Subcutaneous abdominal adipose tissue (tissue), 5 donors: Measurements from ENCODE around the gene DENND6B.

ENCODE experiments used
- H3K27ac ChIP-seq: one replicate; pipeline ENCODE4 v1.7.0; 2013; ENCODE audit warnings: low read depth, mild to moderate bottlenecking, inconsistent platforms, low read length, moderate library complexity
- H3K27me3 ChIP-seq, 5 donors: one replicate each; pipeline ENCODE4 v1.7.0; 2013; ENCODE audit warnings: low read length in 5 of 5, inconsistent platforms in 1 of 5; ENCODE audit not compliant: control insufficient read depth in 5 of 5, insufficient read depth in 4 of 5
- H3K36me3 ChIP-seq, 5 donors: one replicate each; pipeline ENCODE4 v1.7.0; 2013; ENCODE audit warnings: low read length in 5 of 5; ENCODE audit not compliant: control insufficient read depth in 5 of 5, insufficient read depth in 5 of 5
- H3K4me1 ChIP-seq, 5 donors: one replicate each; pipeline ENCODE4 v1.7.0; 2013; ENCODE audit warnings: low read length in 5 of 5, mild to moderate bottlenecking in 3 of 5, moderate library complexity in 1 of 5; ENCODE audit not compliant: control insufficient read depth in 5 of 5, insufficient read depth in 5 of 5
- H3K4me3 ChIP-seq, 5 donors: one replicate each; pipeline ENCODE4 v1.7.0; 2013; ENCODE audit warnings: low read length in 5 of 5, low read depth in 1 of 5
- H3K9ac ChIP-seq, 5 donors: one replicate each; pipeline ENCODE4 v1.7.0; 2013; ENCODE audit warnings: low read length in 5 of 5, mild to moderate bottlenecking in 4 of 5, moderate library complexity in 3 of 5
- H3K9me3 ChIP-seq, 5 donors: one replicate each; pipeline ENCODE4 v1.7.0; 2013; ENCODE audit warnings: low read length in 5 of 5; ENCODE audit not compliant: control insufficient read depth in 5 of 5
- donor health status: healthy.
- donor health status: healthy.
- donor health status: healthy.
- donor health status: healthy.
- donor health status: healthy.

DENND6B gene

DNA sequence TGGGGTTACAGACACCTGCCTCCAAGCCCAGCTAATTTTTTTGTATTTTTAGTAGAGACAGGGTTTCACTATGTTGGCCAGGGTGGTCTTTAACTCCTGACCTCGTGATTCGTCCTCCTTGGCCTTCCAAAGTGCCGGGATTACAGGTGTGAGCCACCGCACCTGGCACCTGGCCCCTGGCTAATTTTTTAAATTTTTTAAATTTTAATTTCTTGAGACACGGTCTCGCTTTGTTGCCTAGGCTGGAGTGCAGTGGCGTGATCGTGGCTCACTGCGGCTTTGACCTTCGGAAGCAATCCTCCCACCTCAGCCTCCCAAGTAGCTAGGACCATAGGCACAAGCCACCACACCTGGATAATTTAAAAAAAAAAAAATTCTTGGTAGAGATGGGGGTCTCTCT, 30.9 kb upstream of the DENND6B start:
- peaks cover 0 to 6% (median 0%) of the 10 kb centered on the region in 5 donors for H3K4me1 ChIP-seq
- peaks cover 0 to 23% (median 17%) of the 10 kb centered on the region in 5 donors for H3K36me3 ChIP-seq
- H3K27me3 ChIP-seq = no peaks in the 10 kb centered on the region

DNA sequence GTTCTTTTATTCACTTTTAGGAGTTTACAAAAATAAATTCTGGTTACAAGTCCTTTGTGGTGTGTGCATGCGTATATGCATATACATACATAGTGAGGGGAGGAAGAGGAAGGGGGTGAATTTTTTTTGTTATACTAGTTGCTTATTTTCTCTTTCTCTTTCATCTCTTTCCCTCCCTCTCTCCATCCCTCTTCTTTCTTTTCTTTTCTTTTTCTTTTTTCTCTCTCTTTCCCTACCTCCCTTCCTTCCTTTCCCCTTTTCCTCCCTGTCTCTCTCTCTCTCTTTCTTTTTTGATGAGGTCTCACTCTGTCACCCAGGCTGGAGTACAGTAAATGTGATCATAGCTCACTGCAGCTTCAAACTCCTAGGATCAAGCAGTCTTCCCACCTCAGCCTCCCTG, 30.4 kb upstream of the DENND6B start:
- Histone ChIP-seq H3K27me3 (no peaks in the 10 kb centered on the region), H3K4me1 (peaks cover 0 to 5% (median 0%) of the 10 kb centered on the region in 5 donors), H3K27ac (no peak overlapping the region), H3K9ac (no peak overlapping the region), H3K36me3 (peaks cover 0 to 27% (median 19%) of the 10 kb centered on the region in 5 donors), H3K9me3 (no peaks in the 10 kb centered on the region), H3K4me3 (no peak overlapping the region)

More for the DNA sequence above, 30.9 kb upstream of the DENND6B start:
- Histone ChIP-seq H3K9ac (no peak overlapping the region), H3K27ac (no peak overlapping the region), H3K9me3 (no peaks in the 10 kb centered on the region), H3K4me3 (no peak overlapping the region)

DNA sequence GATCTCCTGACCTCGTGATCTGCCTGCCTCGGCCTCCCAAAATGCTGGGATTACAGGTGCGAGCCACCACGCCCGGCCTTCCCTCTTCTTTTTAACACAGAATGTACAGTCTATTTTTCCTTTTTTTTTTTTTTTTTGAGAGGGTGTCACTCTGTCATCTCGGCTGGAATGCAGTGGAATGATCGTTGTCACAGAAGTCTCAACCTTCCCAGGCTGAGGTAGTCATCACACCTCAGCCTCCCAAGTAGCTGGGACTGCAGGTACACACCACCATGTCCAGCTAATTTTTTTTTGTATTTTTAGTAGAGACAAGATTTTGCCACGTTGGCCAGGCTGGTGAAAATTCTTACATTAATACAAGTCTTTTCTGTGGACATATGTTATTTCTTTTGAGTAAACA, 29.4 kb upstream of the DENND6B start:
- Histone ChIP-seq H3K9me3 (no peaks in the 10 kb centered on the region), H3K36me3 (peaks cover 0 to 24% (median 12%) of the 10 kb centered on the region in 5 donors), H3K27me3 (no peaks in the 10 kb centered on the region), H3K4me1 (no peaks in the 10 kb centered on the region), H3K27ac (no peak overlapping the region), H3K9ac (no peak overlapping the region), H3K4me3 (no peak overlapping the region)

DNA sequence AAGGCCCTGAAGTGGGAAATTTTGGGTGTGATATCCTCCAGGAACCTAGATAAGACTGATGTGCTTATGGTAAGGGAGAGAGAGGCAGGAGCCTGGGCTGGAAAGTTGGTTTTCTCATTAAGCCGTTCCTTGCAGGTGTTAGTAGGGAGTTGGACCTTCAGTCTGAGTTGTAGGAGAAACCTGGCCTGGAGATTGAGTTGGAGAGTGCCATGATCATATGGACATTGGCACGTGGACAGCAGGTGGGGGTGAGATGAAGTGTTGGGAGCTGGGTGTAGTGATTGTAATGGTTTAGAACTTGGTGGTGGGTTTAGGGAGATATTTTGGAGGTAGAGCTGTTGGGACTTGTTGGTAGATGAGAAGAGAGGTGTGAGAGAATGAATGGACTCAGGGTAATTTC, 21.2 kb upstream of the DENND6B start:
- H3K9me3 ChIP-seq = no peaks in the 10 kb centered on the region
- H3K27me3 ChIP-seq = no peaks in the 10 kb centered on the region
- no peak overlapping the region for H3K4me3 ChIP-seq
- H3K27ac ChIP-seq = no peak overlapping the region
- peaks cover 0 to 12% (median 5%) of the 10 kb centered on the region in 5 donors for H3K36me3 ChIP-seq
- no peak overlapping the region for H3K9ac ChIP-seq
- H3K4me1 ChIP-seq = peaks cover 0 to 17% (median 16%) of the 10 kb centered on the region in 5 donors

DNA sequence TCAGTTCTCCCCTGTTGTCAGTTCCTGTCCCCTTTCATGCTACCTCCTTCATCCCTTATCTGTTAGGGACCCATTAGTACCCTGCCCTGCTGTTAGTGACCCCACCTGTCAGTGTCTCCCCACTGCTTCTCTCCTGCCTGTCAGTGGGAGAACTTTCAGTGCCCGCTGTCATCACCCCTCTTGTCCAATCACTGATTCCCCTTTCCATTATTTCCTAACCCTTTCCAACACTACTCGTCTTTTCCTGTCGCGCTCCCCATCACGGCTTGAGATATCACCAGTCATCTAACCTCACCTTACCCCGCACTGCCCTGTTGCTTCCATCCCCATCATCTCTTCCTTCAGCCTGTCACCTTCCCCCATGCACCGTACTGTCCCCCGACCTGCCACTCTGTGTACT, 20.3 kb upstream of the DENND6B start:
- no peak overlapping the region for H3K27ac ChIP-seq
- no peaks in the 10 kb centered on the region for H3K9me3 ChIP-seq
- H3K9ac ChIP-seq = peak overlapping the region in 2 of 5 donors; percentile 11 to 21
- H3K4me1 ChIP-seq = peaks cover 0 to 24% (median 23%) of the 10 kb centered on the region in 5 donors
- no peak overlapping the region for H3K4me3 ChIP-seq
- H3K27me3 ChIP-seq = no peaks in the 10 kb centered on the region
- peaks cover 0 to 4% (median 0%) of the 10 kb centered on the region in 5 donors for H3K36me3 ChIP-seq

DNA sequence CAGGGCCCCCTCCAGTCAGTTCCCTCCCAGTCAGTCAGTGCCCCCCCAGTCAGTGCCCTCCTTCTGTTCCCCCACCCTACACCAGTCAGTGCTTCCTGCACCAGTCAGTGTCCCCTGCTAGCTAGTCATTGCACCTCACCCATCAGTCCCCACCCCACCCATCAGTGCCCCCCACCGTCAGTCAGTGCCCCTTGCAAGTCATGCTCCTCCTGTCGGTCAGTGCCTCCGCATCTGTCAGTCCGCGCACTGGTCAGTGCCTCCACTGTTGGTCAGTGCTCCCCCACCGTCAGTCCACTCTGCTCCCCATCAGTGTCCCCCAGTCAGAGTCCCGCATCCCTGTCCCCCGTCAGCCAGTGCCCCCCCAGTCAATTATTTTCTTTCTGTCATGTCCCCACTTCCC, 19.7 kb upstream of the DENND6B start:
- H3K27ac ChIP-seq = no peak overlapping the region
- H3K36me3 ChIP-seq = peaks cover 0 to 1% (median 0%) of the 10 kb centered on the region in 5 donors
- H3K4me1 ChIP-seq = peaks cover 0 to 28% (median 26%) of the 10 kb centered on the region in 5 donors
- peak overlapping the region in 1 of 5 donors; percentile 4 for H3K4me3 ChIP-seq
- H3K9me3 ChIP-seq = no peaks in the 10 kb centered on the region
- no peaks in the 10 kb centered on the region for H3K27me3 ChIP-seq
- peak overlapping the region in 1 of 5 donors; percentile 11 for H3K9ac ChIP-seq

DNA sequence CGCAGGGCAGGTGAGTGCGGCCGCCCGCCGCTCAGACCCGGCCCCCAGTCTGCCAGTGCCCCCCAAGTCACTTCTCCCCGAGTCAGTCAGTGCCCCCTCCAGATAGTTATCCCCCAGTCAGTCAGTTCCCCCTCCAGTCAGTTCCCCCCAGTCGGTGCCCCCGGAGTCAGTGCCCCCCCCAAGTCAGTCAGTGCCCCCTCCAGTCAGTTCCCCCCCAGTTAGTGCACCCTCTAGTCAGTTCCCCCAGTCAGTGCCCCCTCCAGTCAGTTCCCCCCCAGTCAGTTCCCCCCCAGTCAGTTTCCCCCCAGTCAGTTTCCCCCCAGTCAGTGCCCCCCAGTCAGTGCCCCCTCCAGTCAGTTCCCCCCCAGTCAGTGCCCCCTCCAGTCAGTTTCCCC, 16.7 kb upstream of the DENND6B start:
- peak overlapping the region; percentile 23 for H3K27ac ChIP-seq
- H3K27me3 ChIP-seq = no peaks in the 10 kb centered on the region
- peaks cover 0 to 28% (median 26%) of the 10 kb centered on the region in 5 donors for H3K4me1 ChIP-seq
- H3K9me3 ChIP-seq = no peaks in the 10 kb centered on the region
- H3K9ac ChIP-seq = peak overlapping the region in 4 of 5 donors; percentile 78 to 96 (median 86)
- H3K36me3 ChIP-seq = no peaks in the 10 kb centered on the region
- peak overlapping the region; percentile 50 to 81 (median 73) for H3K4me3 ChIP-seq

DNA sequence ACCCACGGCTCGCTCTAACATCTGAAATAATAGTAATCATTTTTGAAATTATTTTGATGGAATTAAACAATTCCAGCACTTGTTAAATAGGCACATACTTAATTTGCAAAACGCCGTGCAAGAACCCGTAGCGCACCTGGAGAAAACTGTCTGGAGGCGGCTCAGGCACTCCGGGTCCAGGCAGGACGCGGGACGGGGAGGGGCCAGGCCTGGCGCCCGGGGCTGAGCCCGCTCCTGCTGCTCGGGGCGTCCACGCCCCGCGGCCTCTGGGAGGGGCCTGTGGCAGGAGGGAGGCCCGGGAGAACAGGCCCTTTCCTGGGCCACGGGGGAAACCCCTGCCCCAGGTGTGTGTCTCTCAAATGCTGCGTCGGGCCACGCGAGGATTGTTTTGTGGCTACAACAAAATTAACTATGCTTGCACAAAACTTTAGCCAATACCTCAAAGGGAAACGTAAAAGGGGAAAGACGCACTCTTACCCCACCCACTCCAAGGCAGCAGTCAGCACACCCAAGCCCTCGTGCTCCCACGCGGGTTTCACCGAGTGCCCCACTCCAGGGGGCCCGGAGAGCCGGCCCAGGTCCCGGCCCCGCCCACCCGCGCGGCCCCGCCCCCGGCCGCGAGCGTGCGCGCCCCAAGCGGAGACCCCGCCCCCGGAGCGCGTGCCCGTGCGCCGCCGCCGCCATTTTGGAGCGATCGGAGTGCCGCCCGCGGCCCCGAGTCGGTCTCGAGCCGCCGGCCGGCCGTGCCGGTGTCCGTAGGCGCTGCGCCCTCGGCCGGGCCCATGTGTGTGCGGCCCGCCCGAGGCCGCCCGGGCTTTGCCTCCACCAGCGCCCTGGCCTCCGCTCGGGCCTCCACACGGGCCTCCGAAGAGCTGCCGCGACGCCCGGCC, 16.1 kb upstream of the DENND6B start, which contains the start of gene PPP6R2:
Gene PPP6R2, plus strand, starts transcription at position 677 of the 890 bp plus-strand sequence. CDS start 50,582 bp downstream, outside the sequence.
- Histone ChIP-seq H3K9ac (peak within 1 kb of the TSS in 4 of 5 donors; percentile 78 to 96 (median 86)), H3K36me3 (no peaks in the 10 kb centered on the region), H3K27me3 (no peaks in the 10 kb centered on the region), H3K4me1 (peaks cover 0 to 28% (median 24%) of the 10 kb centered on the region in 5 donors), H3K4me3 (peak within 1 kb of the TSS; percentile 71 to 81 (median 74)), H3K27ac (peak within 1 kb of the TSS; percentile 75), H3K9me3 (no peaks in the 10 kb centered on the region)

DNA sequence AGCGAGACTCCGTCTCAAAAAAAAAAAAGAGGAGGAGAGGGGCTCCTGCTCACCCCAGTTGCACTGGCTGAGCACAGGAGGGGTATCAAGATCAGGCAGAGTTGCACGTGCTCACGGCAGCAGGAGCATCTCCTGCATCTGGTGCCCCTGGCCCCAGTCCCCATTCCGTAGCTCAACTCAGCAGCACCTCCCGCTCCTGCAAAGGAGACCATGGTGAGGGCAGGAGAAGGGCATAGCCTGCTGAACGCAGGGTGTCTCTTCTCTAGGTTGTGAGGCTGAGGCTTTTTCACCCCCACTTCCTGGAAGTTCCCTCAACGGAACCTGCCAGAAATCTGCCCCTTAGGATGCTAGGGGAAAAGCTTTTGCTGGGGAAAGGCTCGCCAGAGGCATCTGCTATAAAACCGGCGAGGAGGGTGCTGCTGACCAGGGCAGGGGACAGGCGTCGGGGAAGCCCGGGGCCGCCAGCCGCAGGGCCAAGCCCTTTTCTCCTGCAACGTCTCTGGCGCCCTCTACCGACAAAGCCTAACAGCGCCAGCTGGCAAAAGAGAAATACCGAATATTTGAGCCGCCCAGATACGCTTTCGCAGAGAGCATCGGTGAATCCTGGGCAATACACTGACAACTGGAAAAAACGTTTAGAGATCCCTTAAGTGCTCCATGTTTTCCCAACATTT, 15.3 kb upstream of the DENND6B start:
- Histone ChIP-seq H3K4me3 (peak overlapping the region; percentile 55 to 81 (median 73)), H3K36me3 (no peaks in the 10 kb centered on the region), H3K9me3 (no peaks in the 10 kb centered on the region), H3K27me3 (no peaks in the 10 kb centered on the region), H3K27ac (peak overlapping the region; percentile 75), H3K9ac (peak overlapping the region in 4 of 5 donors; percentile 56 to 82 (median 64)), H3K4me1 (peaks cover 0 to 22% (median 20%) of the 10 kb centered on the region in 5 donors)
